IMR-90 (cell line): ENCODE data around the gene SERP1.

Source experiments
- CTCF ChIP-seq: conservative IDR thresholded peaks from 2 replicates; pipeline ENCODE4 v1.5.1; 2012; ENCODE audit warnings: mild to moderate bottlenecking, low read depth, low read length, improper control_type of control experiment
- NFE2L2 ChIP-seq: fragments of 150-350 bp; IDR thresholded peaks from 2 replicates; pipeline ENCODE4 v1.6.1; 2016; ENCODE audit warnings: low read depth, mild to moderate bottlenecking, low read length

GRCh38 chr3:150497956-150498355, 48.3 kb downstream of the SERP1 start:
- TF ChIP-seq CTCF (no peak), NFE2L2 (no peak)
